Measurements from ENCODE around the gene NEDD8.

DNA sequence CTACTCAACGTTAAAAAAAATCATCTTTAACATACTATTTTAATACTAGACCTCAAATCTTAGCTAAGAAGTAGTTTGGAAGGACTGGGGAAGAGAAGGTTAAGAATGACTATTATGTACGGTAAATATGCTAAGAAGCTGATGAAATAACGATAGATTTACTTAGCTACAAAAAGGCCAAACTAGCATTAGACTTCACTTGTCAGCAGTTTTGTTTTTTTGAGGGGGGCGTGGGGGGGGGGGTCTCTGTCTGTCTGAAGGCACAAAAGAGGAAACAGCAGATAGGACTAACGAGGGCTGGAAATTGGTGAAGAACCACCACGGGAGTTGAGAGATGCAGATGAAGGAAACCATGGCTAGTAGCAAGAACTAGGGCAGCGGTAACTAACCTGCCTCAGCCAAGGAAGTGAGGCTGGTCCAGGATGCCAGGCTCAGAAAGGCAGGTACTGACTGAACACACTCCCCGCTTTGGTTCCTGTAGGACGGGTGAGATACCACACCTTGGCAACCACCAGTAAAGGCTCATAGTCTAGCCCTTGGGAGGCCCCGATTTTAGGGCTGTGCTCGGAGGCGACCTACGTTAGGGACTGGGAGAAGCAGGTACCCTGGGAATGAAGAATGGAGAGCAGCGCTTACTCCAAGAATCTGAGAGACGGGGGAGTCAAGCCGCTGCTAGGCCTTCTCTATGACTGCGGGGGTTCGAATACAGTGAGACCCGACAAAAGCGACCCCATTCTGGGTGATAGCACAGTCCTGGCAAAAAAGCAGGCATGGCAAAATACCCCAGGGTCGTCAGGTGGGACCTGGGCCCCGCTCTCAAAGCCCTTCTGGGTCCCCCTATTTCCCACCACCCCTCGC lies 675 bp downstream of the NEDD8 start:
- TF ChIP-seq, protein P1, sequence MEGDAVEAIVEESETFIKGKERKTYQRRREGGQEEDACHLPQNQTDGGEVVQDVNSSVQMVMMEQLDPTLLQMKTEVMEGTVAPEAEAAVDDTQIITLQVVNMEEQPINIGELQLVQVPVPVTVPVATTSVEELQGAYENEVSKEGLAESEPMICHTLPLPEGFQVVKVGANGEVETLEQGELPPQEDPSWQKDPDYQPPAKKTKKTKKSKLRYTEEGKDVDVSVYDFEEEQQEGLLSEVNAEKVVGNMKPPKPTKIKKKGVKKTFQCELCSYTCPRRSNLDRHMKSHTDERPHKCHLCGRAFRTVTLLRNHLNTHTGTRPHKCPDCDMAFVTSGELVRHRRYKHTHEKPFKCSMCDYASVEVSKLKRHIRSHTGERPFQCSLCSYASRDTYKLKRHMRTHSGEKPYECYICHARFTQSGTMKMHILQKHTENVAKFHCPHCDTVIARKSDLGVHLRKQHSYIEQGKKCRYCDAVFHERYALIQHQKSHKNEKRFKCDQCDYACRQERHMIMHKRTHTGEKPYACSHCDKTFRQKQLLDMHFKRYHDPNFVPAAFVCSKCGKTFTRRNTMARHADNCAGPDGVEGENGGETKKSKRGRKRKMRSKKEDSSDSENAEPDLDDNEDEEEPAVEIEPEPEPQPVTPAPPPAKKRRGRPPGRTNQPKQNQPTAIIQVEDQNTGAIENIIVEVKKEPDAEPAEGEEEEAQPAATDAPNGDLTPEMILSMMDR (conservative IDR thresholded peaks at IDR 0.05; ENCODE audit: low read length) = no peak
- TF ChIP-seq EZH2phosphoT487 (IDR thresholded peaks at IDR 0.05; ENCODE audit: borderline replicate concordance) = no peak
